ENCODE data around the gene DDA1.

The DDA1 gene

DNA sequence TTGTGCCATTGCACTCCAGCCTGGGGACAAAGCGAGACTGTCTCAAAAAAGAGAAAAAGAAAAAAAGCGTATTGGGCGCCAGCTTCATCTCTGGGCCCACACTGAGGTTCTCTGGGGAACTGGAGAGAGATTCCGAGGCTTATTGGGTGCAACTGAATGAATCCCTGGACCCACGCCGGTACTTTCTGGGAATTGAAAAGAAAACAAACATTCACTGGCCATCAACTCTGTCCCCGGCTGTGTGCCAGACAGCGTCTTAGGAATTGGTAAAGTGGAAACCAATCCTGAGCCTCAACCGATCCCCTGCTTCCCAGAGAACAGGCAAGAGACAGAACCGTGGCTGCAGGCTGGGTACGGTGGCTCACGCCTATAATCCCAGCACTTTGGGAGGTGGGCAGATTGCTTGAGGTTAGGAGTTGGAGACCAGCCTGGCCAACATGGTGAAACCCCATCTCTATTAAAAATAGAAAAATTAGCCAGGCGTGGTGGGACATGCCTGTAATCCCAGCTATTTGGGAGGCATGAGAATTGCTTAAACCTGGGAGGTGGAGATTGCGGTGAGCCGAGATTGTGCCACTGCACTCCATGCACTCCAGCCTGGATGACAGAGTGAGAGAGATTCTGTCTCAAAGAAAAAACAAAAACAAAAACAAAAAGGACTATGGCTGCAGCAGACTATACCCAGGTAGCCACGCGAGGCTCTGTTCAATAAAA, 16.7 kb downstream of the DDA1 start:
- H3K36me3 Mint-ChIP-seq: peaks cover 12% of the 10 kb centered on the region
- no peaks in the 10 kb centered on the region for H3K9me3 Mint-ChIP-seq
- no peak for DNase-seq
- CTCF ChIA-PET: interaction anchor here (1.1 to 1.8 kb wide), 3 partner anchors 17 to 62 kb away, joined by 3 to 5 read pairs (median 3); partner anchors contain the start of gene DDA1
- H3K27me3 Mint-ChIP-seq: peaks cover 29% of the 10 kb centered on the region
- H3K27ac Mint-ChIP-seq: no peak overlapping the region
- peaks cover 21% of the 10 kb centered on the region for H3K4me1 Mint-ChIP-seq
- H3K4me3 Mint-ChIP-seq: no peak overlapping the region

DNA sequence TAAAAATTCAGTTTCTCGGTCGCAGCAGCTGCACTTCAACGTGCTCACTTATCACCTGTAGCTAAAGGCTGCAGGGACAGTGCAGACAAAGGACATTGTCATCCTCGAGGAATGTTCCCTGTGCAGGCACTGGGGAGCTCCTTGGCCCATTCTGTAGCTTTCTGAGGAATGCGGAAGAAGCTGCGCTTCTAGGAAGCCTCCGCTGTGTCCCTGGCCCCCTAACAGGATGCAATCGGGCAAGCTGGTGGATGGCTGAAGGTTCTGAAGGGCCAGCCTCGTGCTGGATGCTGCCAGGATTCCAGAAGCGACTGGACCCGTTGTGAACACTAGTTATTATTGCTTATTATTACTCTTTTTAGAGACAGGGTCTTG, 17.2 kb downstream of the DDA1 start:
- CTCF ChIA-PET: interaction anchor here (0.6 to 1.8 kb wide), 4 partner anchors 17 to 519 kb away, joined by 3 to 5 read pairs (median 3); partner anchors contain the start of gene DDA1
- no peak overlapping the region for H3K4me3 Mint-ChIP-seq
- no peaks in the 10 kb centered on the region for H3K9me3 Mint-ChIP-seq
- no peak overlapping the region for H3K27ac Mint-ChIP-seq
- H3K27me3 Mint-ChIP-seq: peaks cover 33% of the 10 kb centered on the region
- peaks cover 12% of the 10 kb centered on the region for H3K36me3 Mint-ChIP-seq
- H3K4me1 Mint-ChIP-seq: peaks cover 21% of the 10 kb centered on the region
- no peak for DNase-seq

DNA sequence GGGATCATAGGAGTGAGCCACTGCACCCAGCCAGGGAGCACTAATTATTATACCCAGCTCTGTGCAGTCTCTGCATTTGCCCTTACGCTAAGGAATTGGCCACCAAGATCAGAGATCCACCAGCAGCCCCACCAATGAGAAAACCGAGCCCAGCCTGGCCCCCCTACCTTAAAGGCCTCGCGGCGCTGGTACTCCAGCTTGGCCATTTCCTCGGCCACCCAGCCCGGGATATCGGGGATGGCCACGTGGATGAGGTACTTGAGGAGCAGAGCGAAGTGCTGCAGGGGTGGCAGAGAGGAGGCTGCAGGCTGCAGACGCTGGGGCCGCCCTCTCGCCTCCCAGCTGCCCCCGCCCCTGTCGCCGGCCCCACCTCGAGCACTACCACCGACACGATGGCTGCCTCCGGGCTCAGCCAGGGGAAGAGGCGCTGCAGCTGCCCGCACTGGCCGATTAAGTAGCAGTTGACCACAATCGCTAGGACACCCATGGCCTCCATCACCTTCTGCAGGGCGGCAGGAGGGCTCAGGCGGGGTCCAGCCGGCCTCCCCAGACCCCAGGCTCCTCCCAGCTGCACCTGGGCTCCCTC, 17.8 kb downstream of the DDA1 start:
- Mint-ChIP-seq H3K9me3 (no peaks in the 10 kb centered on the region), H3K4me1 (peaks cover 21% of the 10 kb centered on the region), H3K36me3 (peaks cover 12% of the 10 kb centered on the region), H3K27me3 (peaks cover 33% of the 10 kb centered on the region), H3K27ac (no peak overlapping the region), H3K4me3 (peak overlapping the region; percentile 21)
- DNase-seq: no peak
- CTCF ChIA-PET: interaction anchor here (0.6 to 1.8 kb wide), 4 partner anchors 18 to 520 kb away, joined by 3 to 5 read pairs (median 3); partner anchors contain the start of gene DDA1

DNA sequence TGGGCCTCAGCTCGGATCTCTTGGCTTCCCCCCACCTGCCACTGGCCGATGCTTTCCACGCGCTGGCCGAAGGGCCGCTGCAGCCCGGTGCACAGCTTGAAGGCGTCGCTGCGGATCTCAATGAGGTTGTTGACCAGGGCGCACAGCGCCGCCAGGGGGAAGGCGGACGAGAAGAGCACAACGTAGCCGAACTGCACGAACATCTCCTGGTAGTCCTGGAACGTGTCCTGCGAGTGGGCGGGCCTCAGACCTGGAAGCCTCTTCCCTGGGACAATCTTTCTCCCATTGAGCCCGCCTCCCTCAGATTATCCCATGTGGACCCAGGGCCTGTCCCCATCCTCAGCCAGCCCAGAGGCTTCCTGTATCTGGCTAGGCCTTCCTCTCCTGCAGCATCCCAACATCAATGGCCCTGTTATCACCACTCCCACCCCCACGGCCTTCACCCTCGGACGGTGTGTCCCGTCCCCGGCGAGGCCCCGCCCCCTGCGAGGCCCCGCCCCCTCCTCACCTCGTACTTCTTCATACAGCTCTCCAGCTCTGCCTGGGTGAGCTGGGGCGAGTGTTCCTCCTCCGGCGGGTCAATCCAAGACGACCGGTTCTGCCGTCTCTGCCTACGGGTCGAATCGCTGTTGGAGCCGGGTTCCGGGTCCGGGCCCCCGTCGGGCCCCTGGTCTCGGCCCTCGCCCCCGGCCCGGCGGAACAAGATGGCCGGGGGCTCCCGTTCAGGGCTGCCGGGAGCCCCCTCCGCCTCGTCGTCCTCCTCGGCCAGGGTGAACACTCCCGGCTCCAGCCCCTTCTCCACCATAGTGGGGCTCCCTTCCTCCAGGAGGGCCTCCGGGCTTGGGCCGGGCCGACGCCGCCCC, 18.5 kb downstream of the DDA1 start:
- Mint-ChIP-seq H3K4me1 (peaks cover 28% of the 10 kb centered on the region), H3K27ac (no peak overlapping the region), H3K36me3 (peaks cover 9% of the 10 kb centered on the region), H3K9me3 (no peaks in the 10 kb centered on the region), H3K4me3 (peak overlapping the region; percentile 69), H3K27me3 (peaks cover 38% of the 10 kb centered on the region)
- DNase-seq: peak; percentile 71
- CTCF ChIA-PET: interaction anchor here (1.2 kb wide), 1 partner anchor 61 kb away, joined by 3 read pairs; no protein-coding TSS in a partner anchor

DNA sequence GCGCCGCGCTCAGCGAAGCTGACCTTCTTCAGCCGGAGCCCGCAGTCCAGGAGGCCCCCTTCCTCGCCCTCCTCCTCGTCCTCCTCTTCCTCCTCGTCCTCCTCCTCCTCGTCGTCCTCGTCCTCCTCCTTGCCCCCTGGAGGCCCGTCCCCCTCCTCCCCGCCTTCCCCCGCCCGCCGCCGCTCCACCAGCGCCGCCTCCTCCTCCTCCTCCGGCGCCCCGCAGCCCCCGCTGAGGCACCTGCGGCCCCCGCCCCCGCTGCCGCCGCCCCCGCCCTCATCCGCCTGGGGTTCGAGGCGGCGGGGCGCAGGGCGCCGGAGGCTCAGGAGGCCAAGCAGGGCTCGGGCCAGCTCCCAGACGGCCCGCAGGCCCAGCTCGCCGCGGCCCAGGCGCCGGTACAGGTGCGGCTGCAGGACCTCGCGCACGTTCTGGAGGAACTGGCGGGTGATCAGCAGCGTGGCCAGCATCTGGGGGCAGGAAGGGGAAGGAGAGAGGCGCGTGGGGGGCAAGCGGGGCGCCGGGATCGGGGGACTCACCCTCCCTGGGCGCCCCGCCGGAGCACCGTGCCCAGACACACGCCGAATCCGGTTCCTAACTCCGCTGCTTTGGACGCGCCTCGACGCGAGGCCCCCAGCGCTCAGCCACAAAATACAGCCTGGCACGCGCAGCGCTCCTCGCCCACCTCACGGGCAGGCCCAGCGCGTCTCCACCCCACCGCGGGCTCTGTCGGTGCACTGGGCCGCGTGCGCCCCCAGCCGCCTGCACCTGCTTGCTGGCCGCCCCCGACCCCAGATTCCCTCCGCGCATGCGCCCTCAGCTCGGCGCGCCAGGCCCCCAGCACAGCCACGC, 19.4 kb downstream of the DDA1 start:
- no peaks in the 10 kb centered on the region for H3K9me3 Mint-ChIP-seq
- peaks cover 11% of the 10 kb centered on the region for H3K36me3 Mint-ChIP-seq
- DNase-seq: peak; percentile 56
- CTCF ChIA-PET: no interaction called here
- no peak overlapping the region for H3K27ac Mint-ChIP-seq
- H3K27me3 Mint-ChIP-seq: peaks cover 39% of the 10 kb centered on the region
- peaks cover 31% of the 10 kb centered on the region for H3K4me1 Mint-ChIP-seq
- H3K4me3 Mint-ChIP-seq: peak overlapping the region; percentile 60

DNA sequence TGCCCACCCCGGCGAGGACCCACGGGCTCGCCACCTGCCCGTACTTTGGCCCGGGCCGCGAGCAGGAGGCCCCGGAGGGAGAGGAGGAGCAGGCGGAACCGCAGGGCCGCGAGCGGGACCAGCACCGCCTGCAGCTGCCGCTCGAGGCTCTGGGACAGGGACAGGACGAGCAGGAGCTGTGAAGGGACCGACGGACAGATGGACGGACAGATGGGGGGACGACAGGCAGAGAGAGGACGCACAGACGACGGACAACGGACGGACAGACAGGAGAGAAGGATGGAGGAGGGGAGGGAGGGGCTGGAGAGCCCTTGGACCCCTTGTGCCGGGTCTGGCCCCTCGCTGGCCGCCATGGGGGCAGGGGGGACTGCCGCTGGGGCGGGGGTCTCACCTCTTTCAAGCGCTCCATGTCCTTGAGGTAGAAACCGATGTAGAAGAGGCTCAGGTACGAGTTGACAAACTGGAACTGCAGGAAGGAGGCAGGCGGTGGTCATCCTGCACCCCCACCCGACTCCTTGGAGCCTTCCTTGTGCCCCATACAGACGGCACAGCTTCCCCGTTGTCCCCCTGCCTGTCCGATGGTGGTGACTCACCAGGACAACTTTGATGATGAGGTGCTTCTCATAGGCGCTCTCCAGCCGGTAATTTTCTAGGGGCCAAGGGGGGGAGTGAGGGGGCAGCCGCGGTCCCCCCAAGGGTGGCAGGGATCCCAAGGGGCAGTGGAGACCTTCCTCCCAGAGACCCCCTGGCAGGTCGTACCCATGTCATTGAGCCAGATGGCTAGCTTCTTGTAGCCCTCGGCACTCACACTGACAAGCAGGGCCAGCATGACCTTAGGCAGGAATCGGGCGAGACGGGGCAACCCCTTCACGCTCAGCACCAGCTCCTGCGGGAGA, 20.3 kb downstream of the DDA1 start:
- DNase-seq: no peak
- Mint-ChIP-seq H3K9me3 (no peaks in the 10 kb centered on the region), H3K4me3 (peak overlapping the region; percentile 49), H3K36me3 (peaks cover 14% of the 10 kb centered on the region), H3K27me3 (peaks cover 39% of the 10 kb centered on the region), H3K4me1 (peaks cover 35% of the 10 kb centered on the region), H3K27ac (peak overlapping the region; percentile 68)
- CTCF ChIA-PET: no interaction called here

DNA sequence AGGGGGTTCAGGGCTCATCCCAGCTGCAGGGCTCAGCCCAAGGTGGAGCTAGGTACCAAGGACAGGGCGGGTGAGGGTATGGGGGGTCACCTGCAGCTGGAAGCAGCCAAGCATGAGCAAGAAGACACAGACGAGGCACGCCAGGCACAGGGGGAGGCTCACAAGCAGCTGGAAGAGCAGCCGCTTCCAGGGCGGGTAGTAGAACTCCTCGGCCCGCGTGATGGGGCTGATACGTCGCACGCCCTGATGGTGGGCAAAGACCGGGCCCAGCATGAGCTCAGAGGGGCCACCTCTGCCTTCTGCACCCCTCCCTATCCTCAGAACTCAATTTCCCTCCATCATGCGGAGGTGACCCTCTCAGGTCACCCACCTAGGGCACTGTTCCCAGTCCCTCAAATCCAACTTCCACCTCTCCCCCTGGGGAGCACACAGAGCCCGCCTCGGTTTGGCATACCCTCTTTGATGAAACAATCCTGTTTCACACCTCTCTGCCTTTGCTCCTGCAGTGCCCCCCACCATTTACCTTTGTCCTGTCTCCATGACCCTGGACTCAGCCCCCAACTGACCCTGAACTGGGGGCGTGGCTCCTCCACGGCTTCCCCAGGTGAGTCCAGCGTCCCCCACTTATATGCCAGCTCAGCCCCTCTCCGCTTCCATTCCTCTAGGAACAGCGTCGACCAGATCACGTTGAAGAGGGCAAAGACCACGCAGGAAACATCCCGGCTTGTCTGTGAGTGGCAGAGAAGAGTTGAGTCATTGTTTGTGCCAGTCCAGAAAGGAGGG, 21.1 kb downstream of the DDA1 start:
- no peak for DNase-seq
- Mint-ChIP-seq H3K4me3 (peak overlapping the region; percentile 37), H3K27ac (peak overlapping the region; percentile 60), H3K9me3 (no peaks in the 10 kb centered on the region), H3K27me3 (peaks cover 42% of the 10 kb centered on the region), H3K4me1 (peaks cover 42% of the 10 kb centered on the region), H3K36me3 (peaks cover 14% of the 10 kb centered on the region)
- CTCF ChIA-PET: no interaction called here

DNA sequence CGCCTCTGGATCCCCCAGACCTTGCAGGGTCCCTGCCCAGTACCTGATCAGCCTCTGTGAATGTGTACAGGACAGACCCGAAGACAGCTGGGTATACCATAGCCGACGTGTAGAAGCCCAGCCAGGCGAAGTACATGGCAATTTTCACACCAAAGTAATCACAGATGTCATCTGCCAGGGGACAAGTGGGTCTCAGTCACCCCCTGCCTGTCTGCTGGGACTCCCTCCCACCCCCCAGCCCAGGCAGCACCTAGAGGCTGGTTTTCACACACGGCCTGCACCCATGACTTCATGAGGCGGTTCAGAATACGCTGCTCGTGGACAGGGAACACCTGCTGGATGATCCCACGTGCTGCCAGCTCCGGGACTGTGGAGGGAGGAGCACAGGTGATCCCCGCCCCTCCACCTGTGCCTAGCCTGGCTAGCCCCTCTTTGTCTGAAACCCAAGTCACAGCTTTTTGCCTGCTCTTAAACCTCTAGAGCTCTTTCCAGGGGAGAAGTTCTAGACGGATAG, 21.7 kb downstream of the DDA1 start:
- H3K4me3 Mint-ChIP-seq: no peak overlapping the region
- H3K27me3 Mint-ChIP-seq: peaks cover 42% of the 10 kb centered on the region
- H3K9me3 Mint-ChIP-seq: no peaks in the 10 kb centered on the region
- H3K27ac Mint-ChIP-seq: no peak overlapping the region
- CTCF ChIA-PET: no interaction called here
- DNase-seq: no peak
- peaks cover 47% of the 10 kb centered on the region for H3K4me1 Mint-ChIP-seq
- H3K36me3 Mint-ChIP-seq: peaks cover 14% of the 10 kb centered on the region

DNA sequence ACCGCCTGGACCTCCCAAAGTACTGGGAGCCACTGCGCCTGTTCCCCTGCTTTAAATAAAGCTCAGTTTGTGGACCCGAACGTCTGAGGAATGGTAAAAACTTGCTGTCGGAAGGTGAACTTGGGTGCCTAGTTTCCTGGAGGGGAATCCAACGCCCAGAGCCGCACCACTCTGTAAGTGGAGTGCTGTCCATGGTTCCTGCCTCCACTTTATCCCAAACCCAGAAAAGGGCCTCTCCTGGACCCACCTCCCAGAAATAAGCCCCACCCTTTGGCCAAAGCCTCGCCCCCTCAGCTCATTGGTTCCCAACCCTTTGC, 23.0 kb downstream of the DDA1 start:
- H3K27ac Mint-ChIP-seq: no peak overlapping the region
- no peaks in the 10 kb centered on the region for H3K9me3 Mint-ChIP-seq
- CTCF ChIA-PET: interaction anchor here (0.7 to 1.9 kb wide), 2 partner anchors 27 to 54 kb away, joined by 3 to 7 read pairs; partner anchors contain the start of gene MRPL34
- H3K36me3 Mint-ChIP-seq: peaks cover 14% of the 10 kb centered on the region
- peaks cover 51% of the 10 kb centered on the region for H3K4me1 Mint-ChIP-seq
- peaks cover 42% of the 10 kb centered on the region for H3K27me3 Mint-ChIP-seq
- no peak for DNase-seq
- H3K4me3 Mint-ChIP-seq: no peak overlapping the region

DNA sequence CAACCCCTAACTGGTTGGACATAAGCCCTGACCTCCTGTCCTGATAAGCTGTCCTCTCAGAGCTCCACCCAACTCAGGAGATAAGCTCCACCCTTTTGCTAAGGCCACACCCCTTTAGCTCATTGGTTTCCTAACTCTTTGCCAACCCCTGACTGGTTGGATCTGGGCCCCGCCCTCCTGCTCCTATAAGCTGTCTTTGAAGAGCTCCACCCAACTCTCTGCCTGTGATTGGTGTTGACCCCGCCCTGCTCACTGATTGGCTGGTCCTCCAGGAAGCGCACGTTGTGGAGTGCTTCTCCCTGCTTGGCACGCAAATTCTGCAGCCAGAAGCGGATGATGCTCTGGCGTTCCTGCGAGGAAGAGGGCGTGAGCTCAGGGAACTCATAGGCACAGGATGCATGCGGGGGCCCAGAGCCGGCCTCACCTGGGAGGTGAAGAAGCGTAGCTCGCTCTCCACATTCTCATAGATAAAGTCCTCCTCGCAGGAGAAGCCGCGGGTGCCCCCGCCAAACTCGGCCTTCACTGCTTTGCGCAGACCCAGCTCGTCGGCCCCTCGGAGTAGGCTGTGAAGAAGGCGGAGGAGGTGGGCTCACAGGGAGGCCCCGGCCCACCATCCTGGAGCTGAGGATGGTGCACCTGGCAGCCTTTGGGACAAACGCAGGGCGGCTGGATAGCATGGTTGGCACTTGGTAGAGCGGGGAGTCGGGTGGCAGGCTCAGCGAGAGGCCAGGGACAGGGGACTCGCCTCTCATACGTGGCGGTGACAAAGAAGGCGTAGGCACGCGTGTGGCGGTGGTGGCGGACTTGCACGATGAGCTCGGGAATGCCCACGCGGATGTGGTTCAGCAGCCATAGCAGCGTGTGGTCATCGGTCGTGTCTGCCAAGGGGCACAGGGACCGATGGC, 23.6 kb downstream of the DDA1 start:
- peak; percentile 64 for DNase-seq
- Mint-ChIP-seq H3K36me3 (peaks cover 14% of the 10 kb centered on the region), H3K27ac (no peak overlapping the region), H3K4me1 (peaks cover 51% of the 10 kb centered on the region), H3K4me3 (peak overlapping the region; percentile 47), H3K9me3 (no peaks in the 10 kb centered on the region), H3K27me3 (peaks cover 42% of the 10 kb centered on the region)
- CTCF ChIA-PET: interaction anchor here (0.7 to 1.9 kb wide), 5 partner anchors 24 to 63 kb away, joined by 3 to 10 read pairs (median 3); partner anchors contain the start of genes DDA1 and MRPL34

DNA sequence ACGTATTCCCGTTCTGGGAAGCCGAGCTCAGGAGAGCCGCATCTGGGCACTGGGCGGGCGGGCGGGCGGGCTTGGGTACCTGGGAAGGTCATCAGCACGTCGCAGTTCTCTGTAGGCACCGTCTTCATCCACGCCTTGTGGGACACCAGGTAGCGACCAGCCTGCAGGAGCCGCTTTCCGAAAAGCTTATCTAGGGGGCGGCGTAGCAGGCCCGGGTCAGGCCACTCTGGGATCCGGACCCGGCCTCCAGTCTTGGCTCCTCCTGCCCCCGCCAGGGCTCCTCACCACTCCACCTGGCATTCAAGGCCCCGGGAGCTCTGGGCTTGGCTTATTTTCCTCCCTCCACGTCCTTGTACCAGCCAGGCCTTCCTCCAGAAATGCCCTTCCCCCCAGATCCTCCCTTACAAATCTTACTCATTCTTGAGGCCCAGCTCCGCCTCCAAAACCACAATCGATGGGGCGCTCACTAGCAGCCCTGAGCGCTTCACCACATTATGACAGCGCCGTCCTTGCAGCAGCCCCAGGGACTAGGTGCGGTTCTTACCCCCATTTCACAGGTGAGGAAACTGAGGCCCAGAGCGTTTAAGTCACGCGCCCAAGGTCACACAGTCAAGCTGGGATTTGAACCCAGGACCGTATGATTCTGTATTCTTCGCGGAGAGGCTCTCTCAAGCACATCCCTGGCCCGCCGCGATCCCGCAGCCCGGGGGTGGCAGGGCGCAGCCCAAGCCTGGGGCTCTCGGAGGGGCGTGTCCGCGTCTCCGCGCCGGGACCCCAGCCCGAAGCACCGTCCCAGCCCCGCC, 24.4 kb downstream of the DDA1 start:
- Mint-ChIP-seq H3K27me3 (peaks cover 36% of the 10 kb centered on the region), H3K27ac (peak overlapping the region; percentile 88), H3K9me3 (no peaks in the 10 kb centered on the region), H3K36me3 (peaks cover 14% of the 10 kb centered on the region), H3K4me3 (peak overlapping the region; percentile 74), H3K4me1 (peaks cover 58% of the 10 kb centered on the region)
- peak; percentile 85 for DNase-seq
- CTCF ChIA-PET: interaction anchor here (1.1 to 1.9 kb wide), 4 partner anchors 25 to 62 kb away, joined by 3 to 10 read pairs (median 5); partner anchors contain the start of genes DDA1 and MRPL34
